Measurements from ENCODE around the gene OR5P2.
"Not testable (repeated sequence)": the region's sequence is repeated elsewhere in the genome, so short reads cannot be mapped to it uniquely, and the experiment has no call there.

The OR5P2 gene, protein sequence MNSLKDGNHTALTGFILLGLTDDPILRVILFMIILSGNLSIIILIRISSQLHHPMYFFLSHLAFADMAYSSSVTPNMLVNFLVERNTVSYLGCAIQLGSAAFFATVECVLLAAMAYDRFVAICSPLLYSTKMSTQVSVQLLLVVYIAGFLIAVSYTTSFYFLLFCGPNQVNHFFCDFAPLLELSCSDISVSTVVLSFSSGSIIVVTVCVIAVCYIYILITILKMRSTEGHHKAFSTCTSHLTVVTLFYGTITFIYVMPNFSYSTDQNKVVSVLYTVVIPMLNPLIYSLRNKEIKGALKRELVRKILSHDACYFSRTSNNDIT

DNA sequence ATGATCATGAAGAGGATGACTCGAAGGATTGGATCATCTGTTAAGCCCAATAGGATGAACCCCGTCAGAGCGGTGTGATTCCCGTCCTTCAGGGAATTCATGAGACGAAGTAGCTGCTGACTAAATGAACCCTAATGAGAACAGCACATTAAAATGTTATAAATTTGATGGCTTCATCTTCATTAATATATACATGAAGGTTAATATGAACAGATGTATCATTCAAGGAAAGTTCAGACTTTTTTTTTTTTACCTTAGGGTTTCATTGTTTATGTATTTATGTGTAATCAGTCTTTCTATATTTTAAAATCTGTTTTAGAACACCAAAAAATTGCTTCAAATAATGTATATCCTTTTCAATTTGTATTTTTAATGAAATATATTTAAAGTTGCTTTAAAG, at the start of gene OR5P2:
OR5P2 (minus strand) TSS at position 101 of the 400 bp plus-strand sequence; CDS start at position 101, 0 bp downstream.
- no peak for DNase-seq (ENCODE audit: low read depth in 3 of 3, low spot score in 1 of 3)

DNA sequence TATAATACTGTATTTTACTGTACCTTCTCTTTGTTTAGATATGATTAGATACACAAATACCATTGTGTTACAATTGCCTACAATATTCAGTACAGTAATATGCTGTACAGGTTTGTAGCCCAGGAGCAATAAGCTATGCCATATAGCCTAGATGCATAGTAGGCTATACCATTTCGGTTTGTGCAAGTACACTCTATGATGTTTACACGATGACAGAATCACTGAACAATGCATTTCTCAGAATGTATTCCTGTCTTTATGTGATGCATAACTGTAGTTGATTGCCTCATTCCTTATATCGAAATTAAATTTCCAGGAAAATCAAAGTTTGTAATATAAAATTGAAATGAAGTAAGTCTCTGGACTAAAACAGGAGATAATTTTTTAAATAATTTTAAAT, 49.3 kb upstream of the OR5P2 start:
- no peak for DNase-seq (ENCODE audit: low read depth in 3 of 3, low spot score in 1 of 3)

DNA sequence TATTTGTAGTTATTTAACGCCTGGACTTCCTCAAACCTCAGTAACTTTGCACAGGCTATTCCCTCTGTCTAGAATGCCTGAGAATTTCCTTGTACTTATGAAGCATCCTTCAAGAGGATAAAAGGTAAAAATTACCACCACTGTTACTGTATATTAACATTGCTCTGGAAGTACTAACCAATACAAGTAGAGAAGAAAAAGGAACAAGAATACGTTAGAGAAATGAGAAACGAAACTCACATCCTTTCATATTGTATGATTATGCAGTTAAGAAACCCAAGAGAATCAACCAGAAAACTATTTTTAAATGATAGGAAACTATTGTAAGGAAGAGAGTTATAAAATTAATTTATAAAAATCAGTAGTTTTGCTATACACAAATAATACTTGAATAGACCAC, 48.2 kb upstream of the OR5P2 start:
- DNase-seq (ENCODE audit: low read depth in 3 of 3, low spot score in 1 of 3): no peak

- DNase-seq (ENCODE audit: low read depth in 3 of 3, low spot score in 1 of 3): no peak
Observed at GRCh38 chr11:7844521-7844920, 47.8 kb upstream of the OR5P2 start.

GRCh38 chr11:7840578-7840977, 43.8 kb upstream of the OR5P2 start:
- no peak for DNase-seq (ENCODE audit: low read depth in 3 of 3, low spot score in 1 of 3)

DNA sequence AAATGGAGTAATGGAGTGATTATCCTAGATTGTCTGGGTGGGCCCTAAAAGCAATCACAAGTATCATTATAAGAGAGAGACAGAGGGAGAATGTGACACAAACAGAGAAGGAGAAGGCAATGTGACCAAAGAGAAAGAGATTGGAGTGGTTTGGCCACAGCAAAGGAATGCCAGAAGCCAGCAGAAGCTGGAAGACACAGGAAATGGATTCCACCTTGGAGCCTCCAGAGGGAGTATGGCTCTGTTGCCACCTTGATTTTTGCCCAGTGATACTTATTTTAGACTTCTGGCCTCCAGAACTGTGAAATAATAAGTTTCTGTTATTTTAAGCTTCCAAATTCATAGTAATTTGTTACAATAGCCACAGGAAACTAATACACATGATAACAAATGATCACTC, 36.8 kb upstream of the OR5P2 start:
- no peak for DNase-seq (ENCODE audit: low read depth in 3 of 3, low spot score in 1 of 3)

DNA sequence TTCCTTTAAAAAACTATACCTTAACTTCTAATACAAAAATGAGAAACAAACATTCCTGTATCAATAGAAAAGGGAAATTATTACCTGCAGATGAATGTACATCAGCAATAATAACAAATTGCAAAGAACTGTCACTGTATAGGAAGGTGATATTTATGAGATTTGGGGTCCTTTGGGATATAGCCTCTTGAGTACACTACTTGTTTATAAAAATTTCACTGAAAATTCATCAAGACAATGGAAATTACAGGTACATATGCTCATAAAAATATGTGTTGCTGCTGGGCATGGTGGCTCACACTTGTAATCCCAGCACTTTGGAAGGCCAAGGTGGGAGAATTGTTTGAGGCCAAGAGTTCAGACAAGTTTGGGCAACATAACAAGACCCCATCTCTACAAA, 34.0 kb upstream of the OR5P2 start, which contains the start of gene OR5P3:
OR5P3 (minus strand) TSS at position 101 of the 400 bp plus-strand sequence.
- DNase-seq (ENCODE audit: low read depth in 3 of 3, low spot score in 1 of 3): no peak

- no peak for DNase-seq (ENCODE audit: low read depth in 3 of 3, low spot score in 1 of 3)
Observed at GRCh38 chr11:7826324-7826723, 29.6 kb upstream of the OR5P2 start.

DNA sequence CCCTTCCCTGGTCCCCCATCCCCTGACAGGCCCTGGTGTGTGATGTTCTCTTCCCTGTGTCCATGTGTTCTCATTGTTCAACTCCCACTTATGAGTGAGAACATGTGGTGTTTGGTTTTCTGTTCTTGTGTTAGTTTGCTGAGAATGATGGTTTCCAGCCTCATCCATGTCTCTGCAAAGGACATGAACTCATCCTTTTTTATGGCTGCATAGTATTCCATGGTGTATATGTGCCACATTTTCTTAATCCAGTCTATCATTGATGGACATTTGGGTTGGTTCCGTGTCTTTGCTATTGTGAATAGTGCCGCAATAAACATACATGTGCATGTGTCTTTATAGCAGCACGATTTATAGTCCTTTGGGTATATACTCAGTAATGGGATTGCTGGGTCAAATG, 23.7 kb upstream of the OR5P2 start:
- not testable (repeated sequence) for DNase-seq (ENCODE audit: low read depth in 3 of 3, low spot score in 1 of 3)

- DNase-seq (ENCODE audit: low read depth in 3 of 3, low spot score in 1 of 3): not testable (repeated sequence)
Observed at GRCh38 chr11:7814897-7815296, 18.2 kb upstream of the OR5P2 start.

GRCh38 chr11:7810301-7810700, 13.6 kb upstream of the OR5P2 start:
- not testable (repeated sequence) for DNase-seq (ENCODE audit: low read depth in 3 of 3, low spot score in 1 of 3)

GRCh38 chr11:7793233-7793632, 3.5 kb downstream of the OR5P2 start:
- no peak for DNase-seq (ENCODE audit: low read depth in 3 of 3, low spot score in 1 of 3)

- no peak for DNase-seq (ENCODE audit: low read depth in 3 of 3, low spot score in 1 of 3)
Observed at GRCh38 chr11:7787239-7787638, 9.5 kb downstream of the OR5P2 start.

DNA sequence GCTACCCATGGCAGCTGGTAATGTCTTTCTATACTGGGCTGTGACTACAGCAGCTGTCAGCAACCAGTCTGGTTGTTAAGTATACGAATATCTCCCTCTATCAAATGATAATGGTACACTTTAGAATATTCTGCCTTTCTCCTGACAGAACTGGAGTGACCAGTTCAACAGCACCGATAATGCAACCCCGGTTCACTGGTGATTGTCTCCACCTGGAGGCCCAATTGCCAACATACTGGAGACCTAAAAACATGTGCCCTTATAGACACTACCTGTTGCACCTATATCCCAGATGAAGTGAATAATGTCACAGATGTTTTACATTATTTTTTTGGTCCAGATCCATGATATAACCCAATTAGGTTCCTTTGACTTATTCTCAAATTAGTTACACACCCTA, 21.1 kb downstream of the OR5P2 start:
- no peak for DNase-seq (ENCODE audit: low read depth in 3 of 3, low spot score in 1 of 3)

GRCh38 chr11:7764301-7764700, 32.4 kb downstream of the OR5P2 start:
- DNase-seq (ENCODE audit: low read depth in 3 of 3, low spot score in 1 of 3): not testable (repeated sequence)

DNA sequence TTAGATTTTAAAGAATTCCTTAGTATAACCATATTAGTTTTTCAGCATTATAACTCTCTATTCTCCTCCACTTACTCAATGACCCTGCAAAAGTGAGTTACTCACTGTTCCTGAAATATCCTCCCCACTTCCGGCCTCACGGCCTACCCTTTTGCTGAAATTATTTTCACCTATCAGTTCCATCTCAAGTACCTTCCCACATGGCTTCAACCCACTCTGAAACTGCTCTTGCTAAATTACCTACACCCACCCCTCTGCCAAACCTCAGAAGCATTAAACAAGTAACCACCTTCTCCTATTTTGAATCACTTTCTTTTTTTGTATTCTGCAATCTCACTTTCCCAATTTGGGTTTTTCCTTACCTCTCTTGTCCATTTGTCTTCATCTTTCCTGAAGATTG, 37.7 kb downstream of the OR5P2 start:
- no peak for DNase-seq (ENCODE audit: low read depth in 3 of 3, low spot score in 1 of 3)

- no peak for DNase-seq (ENCODE audit: low read depth in 3 of 3, low spot score in 1 of 3)
Observed at GRCh38 chr11:7749456-7749855, 47.3 kb downstream of the OR5P2 start.

All from stimulated activated CD4-positive, alpha-beta T cell treated with anti-CD3 and anti-CD28 coated beads, TNF-alpha, amount 100 ng/mL, for 1 hour (primary cell).